Muscle of arm (tissue), 12 donors: ENCODE data around the gene LAIR2. TPM values are rescaled to one million over a fixed set of nuclear protein-coding genes. Genes with fewer than 3 reads are reported as not detected.
A peak's percentile ranks its signal among the peaks of the same experiment; 100 is the strongest.
"Not testable (repeated sequence)": the region's sequence is repeated elsewhere in the genome, so short reads cannot be mapped to it uniquely, and the experiment has no call there.

Experiments used
- DNase-seq: peaks from one replicate; pipeline ENCODE4 v3.0.0-alpha.2; 2013
- polyA plus RNA-seq, 12 donors: library from polyadenylated mRNA; unstranded; fragments of 120-200 nt; gene quantifications; one replicate each; pipeline ENCODE4 v1.2.1, GENCODE V29; 2013; ENCODE audit not compliant: insufficient read length in 12 of 12

The LAIR2 gene
- polyA plus RNA-seq, 12 donors: 0.21 to 1.9 (median 0.44) TPM; not detected in 7

- no peak for DNase-seq
Measured at GRCh38 chr19:54464044-54464629, 38.5 kb upstream of the LAIR2 start.

- DNase-seq: peak; percentile 68
Measured at GRCh38 chr19:54464630-54465425, 37.8 kb upstream of the LAIR2 start.

- no peak for DNase-seq
Measured at GRCh38 chr19:54465426-54466109, 37.1 kb upstream of the LAIR2 start.

GRCh38 chr19:54466110-54466480 lies 36.5 kb upstream of the LAIR2 start:
- DNase-seq: not testable (repeated sequence)

GRCh38 chr19:54469496-54469934 lies 33.1 kb upstream of the LAIR2 start:
- DNase-seq: no peak

- DNase-seq: no peak
Measured at GRCh38 chr19:54470276-54470887, 32.2 kb upstream of the LAIR2 start.

- DNase-seq: peak; percentile 52
Measured at GRCh38 chr19:54470991-54471782, 31.4 kb upstream of the LAIR2 start.

- peak; percentile 94 for DNase-seq
Measured at GRCh38 chr19:54473071-54473891, 29.4 kb upstream of the LAIR2 start, which contains the start of gene CDC42EP5. Gene CDC42EP5, minus strand, starts transcription at chr19:54473296. Its CDS starts 7,749 bp downstream, at chr19:54465547.

GRCh38 chr19:54473892-54474372 lies 28.7 kb upstream of the LAIR2 start:
- DNase-seq: no peak

- no peak for DNase-seq
Measured at GRCh38 chr19:54475706-54476105, 26.9 kb upstream of the LAIR2 start.

- DNase-seq: no peak
Measured at GRCh38 chr19:54477650-54478049, 25.0 kb upstream of the LAIR2 start.

GRCh38 chr19:54478677-54479266 lies 23.9 kb upstream of the LAIR2 start:
- no peak for DNase-seq

- DNase-seq: no peak
Measured at GRCh38 chr19:54480051-54480450, 22.6 kb upstream of the LAIR2 start.

GRCh38 chr19:54481326-54481930 lies 21.2 kb upstream of the LAIR2 start:
- peak; percentile 59 for DNase-seq

- no peak for DNase-seq
Measured at GRCh38 chr19:54482889-54483288, 19.7 kb upstream of the LAIR2 start.

GRCh38 chr19:54484451-54484850 lies 18.2 kb upstream of the LAIR2 start:
- DNase-seq: no peak

GRCh38 chr19:54485851-54486250 lies 16.8 kb upstream of the LAIR2 start:
- DNase-seq: no peak

GRCh38 chr19:54489341-54489740 lies 13.3 kb upstream of the LAIR2 start:
- no peak for DNase-seq

- DNase-seq: no peak
Measured at GRCh38 chr19:54489766-54490165, 12.9 kb upstream of the LAIR2 start.

- DNase-seq: no peak
Measured at GRCh38 chr19:54492568-54492967, 10.1 kb upstream of the LAIR2 start.
